Measurements from ENCODE around the gene SFTPD.

SFTPD gene

GRCh38 chr10:79944428-79945395, 4.2 kb downstream of the SFTPD start:
- no peak overlapping the region for H3K4me3 ChIP-seq (ENCODE audit: low read depth, low read length)
- no peaks in the 10 kb centered on the region for H3K27me3 ChIP-seq (ENCODE audit: control insufficient read depth, insufficient read depth, low read length)
- 0 out of 2 replicates have a peak, but pooled peaks cover 2% of the 10 kb centered on the region for H3K4me1 ChIP-seq (ENCODE audit: control insufficient read depth, insufficient read depth, low read length)
- no peaks in the 10 kb centered on the region for H3K36me3 ChIP-seq (ENCODE audit: control insufficient read depth, insufficient read depth, low read length)
- H3K9me3 ChIP-seq (ENCODE audit: control insufficient read depth, insufficient read depth, low read length) = no peaks in the 10 kb centered on the region
- H3K9ac ChIP-seq (ENCODE audit: low read depth, low read length) = no peak overlapping the region
- H3K27ac ChIP-seq (ENCODE audit: low read depth, low read length) = no peak overlapping the region

- H3K4me3 ChIP-seq (ENCODE audit: low read depth, low read length) = no peak overlapping the region
- H3K27me3 ChIP-seq (ENCODE audit: control insufficient read depth, insufficient read depth, low read length) = no peaks in the 10 kb centered on the region
- H3K9me3 ChIP-seq (ENCODE audit: control insufficient read depth, insufficient read depth, low read length) = no peaks in the 10 kb centered on the region
Observed at GRCh38 chr10:79943871-79944270, 5.0 kb downstream of the SFTPD start.

GRCh38 chr10:79942261-79943185, 6.4 kb downstream of the SFTPD start:
- Histone ChIP-seq H3K27me3 (ENCODE audit: control insufficient read depth, insufficient read depth, low read length) (no peaks in the 10 kb centered on the region), H3K36me3 (ENCODE audit: control insufficient read depth, insufficient read depth, low read length) (no peaks in the 10 kb centered on the region), H3K9ac (ENCODE audit: low read depth, low read length) (no peak overlapping the region), H3K27ac (ENCODE audit: low read depth, low read length) (no peak overlapping the region), H3K4me3 (ENCODE audit: low read depth, low read length) (no peak overlapping the region), H3K9me3 (ENCODE audit: control insufficient read depth, insufficient read depth, low read length) (no peaks in the 10 kb centered on the region), H3K4me1 (ENCODE audit: control insufficient read depth, insufficient read depth, low read length) (no peaks in the 10 kb centered on the region)

More at GRCh38 chr10:79943871-79944270, 5.0 kb downstream of the SFTPD start:
- H3K36me3 ChIP-seq (ENCODE audit: control insufficient read depth, insufficient read depth, low read length) = no peaks in the 10 kb centered on the region
- H3K9ac ChIP-seq (ENCODE audit: low read depth, low read length) = no peak overlapping the region
- H3K27ac ChIP-seq (ENCODE audit: low read depth, low read length) = no peak overlapping the region
- no peaks in the 10 kb centered on the region for H3K4me1 ChIP-seq (ENCODE audit: control insufficient read depth, insufficient read depth, low read length)

- Histone ChIP-seq H3K27me3 (ENCODE audit: control insufficient read depth, insufficient read depth, low read length) (no peaks in the 10 kb centered on the region), H3K27ac (ENCODE audit: low read depth, low read length) (no peak overlapping the region), H3K9me3 (ENCODE audit: control insufficient read depth, insufficient read depth, low read length) (no peaks in the 10 kb centered on the region)
Observed at GRCh38 chr10:79941585-79942210, 7.2 kb downstream of the SFTPD start.

GRCh38 chr10:79941146-79941545, 7.8 kb downstream of the SFTPD start:
- no peaks in the 10 kb centered on the region for H3K4me1 ChIP-seq (ENCODE audit: control insufficient read depth, insufficient read depth, low read length)
- H3K27ac ChIP-seq (ENCODE audit: low read depth, low read length) = no peak overlapping the region
- H3K4me3 ChIP-seq (ENCODE audit: low read depth, low read length) = no peak overlapping the region
- no peaks in the 10 kb centered on the region for H3K36me3 ChIP-seq (ENCODE audit: control insufficient read depth, insufficient read depth, low read length)
- H3K27me3 ChIP-seq (ENCODE audit: control insufficient read depth, insufficient read depth, low read length) = no peaks in the 10 kb centered on the region
- no peaks in the 10 kb centered on the region for H3K9me3 ChIP-seq (ENCODE audit: control insufficient read depth, insufficient read depth, low read length)
- H3K9ac ChIP-seq (ENCODE audit: low read depth, low read length) = no peak overlapping the region

More at GRCh38 chr10:79941585-79942210, 7.2 kb downstream of the SFTPD start:
- H3K9ac ChIP-seq (ENCODE audit: low read depth, low read length) = no peak overlapping the region
- H3K4me3 ChIP-seq (ENCODE audit: low read depth, low read length) = no peak overlapping the region
- H3K4me1 ChIP-seq (ENCODE audit: control insufficient read depth, insufficient read depth, low read length) = no peaks in the 10 kb centered on the region
- H3K36me3 ChIP-seq (ENCODE audit: control insufficient read depth, insufficient read depth, low read length) = no peaks in the 10 kb centered on the region

- Histone ChIP-seq H3K4me3 (ENCODE audit: low read depth, low read length) (no peak overlapping the region), H3K27ac (ENCODE audit: low read depth, low read length) (no peak overlapping the region), H3K36me3 (ENCODE audit: control insufficient read depth, insufficient read depth, low read length) (no peaks in the 10 kb centered on the region), H3K4me1 (ENCODE audit: control insufficient read depth, insufficient read depth, low read length) (no peaks in the 10 kb centered on the region), H3K9me3 (ENCODE audit: control insufficient read depth, insufficient read depth, low read length) (no peaks in the 10 kb centered on the region), H3K27me3 (ENCODE audit: control insufficient read depth, insufficient read depth, low read length) (no peaks in the 10 kb centered on the region), H3K9ac (ENCODE audit: low read depth, low read length) (no peak overlapping the region)
Observed at GRCh38 chr10:79940431-79940830, 8.5 kb downstream of the SFTPD start.

- H3K9ac ChIP-seq (ENCODE audit: low read depth, low read length) = no peak overlapping the region
- no peaks in the 10 kb centered on the region for H3K9me3 ChIP-seq (ENCODE audit: control insufficient read depth, insufficient read depth, low read length)
- no peaks in the 10 kb centered on the region for H3K27me3 ChIP-seq (ENCODE audit: control insufficient read depth, insufficient read depth, low read length)
- no peak overlapping the region for H3K27ac ChIP-seq (ENCODE audit: low read depth, low read length)
- no peaks in the 10 kb centered on the region for H3K36me3 ChIP-seq (ENCODE audit: control insufficient read depth, insufficient read depth, low read length)
- H3K4me3 ChIP-seq (ENCODE audit: low read depth, low read length) = no peak overlapping the region
- no peaks in the 10 kb centered on the region for H3K4me1 ChIP-seq (ENCODE audit: control insufficient read depth, insufficient read depth, low read length)
Observed at GRCh38 chr10:79939969-79940368, 8.9 kb downstream of the SFTPD start.

GRCh38 chr10:79938728-79939406, 10.0 kb downstream of the SFTPD start:
- Histone ChIP-seq H3K9ac (ENCODE audit: low read depth, low read length) (no peak overlapping the region), H3K27ac (ENCODE audit: low read depth, low read length) (no peak overlapping the region), H3K9me3 (ENCODE audit: control insufficient read depth, insufficient read depth, low read length) (no peaks in the 10 kb centered on the region), H3K4me3 (ENCODE audit: low read depth, low read length) (no peak overlapping the region), H3K27me3 (ENCODE audit: control insufficient read depth, insufficient read depth, low read length) (no peaks in the 10 kb centered on the region), H3K4me1 (ENCODE audit: control insufficient read depth, insufficient read depth, low read length) (no peaks in the 10 kb centered on the region), H3K36me3 (ENCODE audit: control insufficient read depth, insufficient read depth, low read length) (no peaks in the 10 kb centered on the region)

GRCh38 chr10:79937701-79938151, 11.2 kb downstream of the SFTPD start:
- H3K36me3 ChIP-seq (ENCODE audit: control insufficient read depth, insufficient read depth, low read length) = no peaks in the 10 kb centered on the region
- no peaks in the 10 kb centered on the region for H3K4me1 ChIP-seq (ENCODE audit: control insufficient read depth, insufficient read depth, low read length)
- no peak overlapping the region for H3K9ac ChIP-seq (ENCODE audit: low read depth, low read length)
- no peaks in the 10 kb centered on the region for H3K27me3 ChIP-seq (ENCODE audit: control insufficient read depth, insufficient read depth, low read length)
- H3K4me3 ChIP-seq (ENCODE audit: low read depth, low read length) = no peak overlapping the region
- no peaks in the 10 kb centered on the region for H3K9me3 ChIP-seq (ENCODE audit: control insufficient read depth, insufficient read depth, low read length)
- H3K27ac ChIP-seq (ENCODE audit: low read depth, low read length) = no peak overlapping the region

Measured in HUES48 (cell line).